GM03348 (cell line): ENCODE results near the gene PAH.

Source experiments
- DNase-seq: peaks from one replicate; pipeline ENCODE4 v3.0.0; 2012; ENCODE audit warnings: low spot score

PAH gene

DNA sequence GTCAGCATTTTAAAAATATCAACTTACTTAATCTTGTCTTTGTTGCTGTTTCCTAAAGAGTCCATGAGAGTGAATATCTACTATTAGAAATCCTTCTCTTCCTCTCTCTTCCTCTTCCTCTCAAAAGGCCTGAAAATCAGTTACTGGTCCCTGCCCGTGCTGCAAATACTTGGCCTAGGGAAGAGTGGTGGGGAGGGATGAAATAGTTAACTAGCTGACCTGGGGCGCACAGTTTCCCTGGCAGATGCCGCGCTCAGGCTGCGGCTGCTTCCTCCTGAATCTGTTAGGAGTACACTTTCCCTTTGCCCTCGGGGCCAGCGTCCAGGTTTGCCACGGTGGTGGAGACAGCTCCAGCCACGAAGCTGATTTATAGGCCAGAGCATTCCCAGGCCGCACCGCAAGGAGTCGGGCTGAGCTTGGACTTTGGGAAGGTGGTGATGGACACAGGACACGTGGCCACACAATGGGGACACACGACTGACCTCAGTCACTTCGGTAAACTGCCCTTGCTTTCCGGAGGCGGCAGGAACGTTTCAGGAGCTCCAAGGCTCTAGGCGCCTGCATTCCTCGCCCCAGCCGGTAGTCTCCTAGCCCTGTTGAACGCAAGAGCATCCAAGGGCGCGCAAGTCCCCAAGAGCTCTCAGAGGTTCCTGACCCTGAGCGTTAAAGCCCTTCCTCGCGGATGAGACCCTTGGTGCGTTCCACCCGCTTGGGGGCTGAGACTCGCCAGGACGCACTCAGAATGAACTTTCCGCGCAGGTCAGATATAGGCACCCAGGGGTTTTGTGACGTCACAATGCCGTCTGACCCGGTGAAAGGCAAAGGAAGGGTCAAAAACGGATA lies 33.3 kb upstream of the PAH start:
- DNase-seq: no peak

DNA sequence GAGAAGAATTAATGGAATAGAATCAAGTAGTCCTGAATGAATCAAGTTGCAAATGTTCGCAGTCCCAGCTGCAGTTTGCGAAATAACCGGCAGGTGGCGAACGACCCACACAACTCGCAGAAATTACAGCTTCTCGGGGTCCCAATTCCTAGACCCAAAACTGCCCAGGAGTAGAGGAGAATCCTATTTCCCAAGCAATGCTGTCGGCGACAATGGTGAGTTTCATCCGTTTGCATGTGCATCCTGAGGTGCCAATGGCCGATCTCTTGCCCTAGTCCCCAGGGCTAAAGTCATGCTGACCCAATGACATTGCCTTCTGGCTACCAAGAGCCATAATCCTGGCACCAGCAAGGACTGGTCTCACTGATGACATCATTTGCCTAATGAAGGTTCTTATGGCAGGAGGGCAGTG lies 31.9 kb upstream of the PAH start:
- peak; percentile 62 for DNase-seq

DNA sequence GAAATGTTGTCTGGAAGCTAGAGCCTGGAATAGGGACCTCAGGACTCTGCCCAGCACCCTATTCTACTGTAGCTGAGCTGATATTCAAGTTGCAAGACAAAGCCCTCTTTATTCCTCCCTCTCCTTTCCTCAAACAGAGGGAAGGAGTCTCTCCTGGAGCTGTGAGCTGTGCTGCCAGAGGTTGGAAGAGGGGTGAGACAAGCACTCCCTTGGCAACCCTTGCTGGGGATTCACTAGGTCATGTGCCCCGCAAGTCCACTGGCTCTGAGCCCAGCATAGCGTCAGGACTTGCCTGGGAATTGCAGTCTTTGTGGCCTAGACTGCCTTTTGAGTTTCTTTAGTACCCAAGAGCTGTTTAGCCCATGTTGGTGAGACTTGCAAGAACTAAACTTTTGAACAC lies 29.0 kb upstream of the PAH start:
- DNase-seq: no peak

DNA sequence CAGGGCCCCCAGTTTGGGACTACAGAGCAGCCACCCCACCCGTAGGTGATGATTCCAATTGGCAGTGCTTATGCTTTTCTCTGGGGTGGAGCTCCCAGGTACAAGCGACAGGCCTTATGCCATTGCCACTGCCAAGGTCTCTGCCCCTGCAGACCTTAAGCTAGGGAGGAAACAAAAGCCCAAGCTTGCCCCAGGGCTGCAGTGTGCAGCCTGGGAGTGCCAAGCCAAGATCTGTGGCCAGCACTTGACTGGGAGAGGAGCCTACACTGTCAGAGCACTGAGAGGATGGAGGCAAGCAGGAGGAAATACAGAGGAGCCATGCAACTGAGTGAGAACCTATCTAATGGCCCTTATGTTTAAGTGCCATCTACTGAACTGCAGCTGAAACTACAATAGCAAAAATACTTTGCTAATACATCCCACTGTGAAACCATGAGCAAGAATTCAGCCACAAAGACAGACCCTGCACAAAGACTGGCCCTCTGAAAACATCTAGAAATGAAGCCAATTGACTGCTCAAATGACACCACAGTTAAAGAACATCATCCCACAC lies 22.7 kb upstream of the PAH start:
- DNase-seq: no peak

DNA sequence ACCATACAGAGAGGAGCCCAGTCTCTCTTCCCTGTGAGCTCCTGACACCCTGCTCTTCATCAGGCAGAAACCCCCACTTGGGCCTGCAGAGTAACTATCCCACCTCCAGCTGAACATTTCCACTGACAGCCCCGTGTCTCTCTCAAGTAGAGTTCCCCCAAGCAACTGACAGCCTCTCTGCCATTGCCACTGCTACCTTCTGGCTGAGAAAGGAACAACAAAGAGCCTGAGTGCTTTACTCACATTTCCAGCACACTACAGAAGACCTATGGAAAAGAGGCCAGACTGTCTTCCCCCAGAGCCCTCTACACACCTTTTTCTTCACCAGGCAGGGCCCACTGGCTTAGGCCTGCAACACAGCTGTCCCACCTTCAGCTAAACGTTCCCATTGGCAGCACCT lies 22.0 kb upstream of the PAH start:
- DNase-seq: no peak

DNA sequence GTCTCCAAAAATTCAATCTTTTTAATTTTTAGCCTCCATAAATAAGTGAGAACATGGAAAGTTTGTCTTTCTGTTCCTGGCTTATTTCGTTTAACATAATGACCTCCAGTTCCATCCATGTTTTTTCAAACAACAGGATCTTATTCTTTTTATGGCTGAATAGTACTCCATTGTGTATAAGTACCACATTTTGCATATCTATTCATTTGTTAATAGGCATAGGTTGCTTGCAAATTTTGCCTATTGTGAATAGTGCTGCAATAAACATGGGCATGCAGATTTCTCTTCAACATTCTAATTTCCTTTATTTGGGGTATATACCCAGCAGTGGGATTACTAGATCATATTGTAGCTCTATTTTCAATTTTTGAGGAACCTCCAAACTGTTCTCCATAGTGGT lies 16.1 kb upstream of the PAH start:
- no peak for DNase-seq

DNA sequence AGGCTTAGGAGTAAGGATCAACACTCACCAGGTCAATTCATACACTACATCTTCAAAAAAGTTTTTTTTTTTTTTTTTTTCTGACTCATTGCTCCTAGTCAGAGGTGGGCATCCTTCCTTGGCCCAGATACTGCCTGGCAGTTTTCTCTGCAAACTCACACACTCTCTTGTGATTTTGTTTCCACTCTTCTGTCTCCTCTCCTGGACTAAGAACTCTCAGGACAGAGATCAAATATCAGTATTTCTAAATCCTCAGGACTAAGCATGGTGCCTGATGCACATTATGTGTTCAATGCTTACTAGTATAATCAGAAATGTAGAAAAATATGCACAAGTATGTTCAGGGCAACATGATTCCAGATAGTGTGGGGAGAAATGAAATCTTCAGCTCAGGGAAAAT lies 10.2 kb upstream of the PAH start:
- no peak for DNase-seq

DNA sequence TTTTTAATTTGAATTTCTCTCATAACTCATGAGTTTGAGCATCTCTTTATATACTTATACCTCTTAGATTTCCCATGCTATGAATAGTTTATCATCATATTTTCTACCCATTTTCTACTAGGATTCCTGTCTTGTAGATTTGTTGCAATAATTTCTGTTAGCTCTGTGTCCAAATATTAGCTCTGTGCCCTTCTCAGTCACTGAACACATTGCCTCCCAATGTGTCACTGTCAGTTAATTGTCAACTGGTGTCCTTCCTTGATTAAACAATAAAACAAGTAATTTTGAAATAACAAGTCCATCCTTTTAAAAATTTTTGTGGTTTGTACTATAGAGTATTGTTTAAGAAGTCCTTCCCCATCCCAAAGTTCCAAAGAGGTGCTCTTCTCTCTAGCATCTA lies 4.2 kb upstream of the PAH start:
- no peak for DNase-seq

DNA sequence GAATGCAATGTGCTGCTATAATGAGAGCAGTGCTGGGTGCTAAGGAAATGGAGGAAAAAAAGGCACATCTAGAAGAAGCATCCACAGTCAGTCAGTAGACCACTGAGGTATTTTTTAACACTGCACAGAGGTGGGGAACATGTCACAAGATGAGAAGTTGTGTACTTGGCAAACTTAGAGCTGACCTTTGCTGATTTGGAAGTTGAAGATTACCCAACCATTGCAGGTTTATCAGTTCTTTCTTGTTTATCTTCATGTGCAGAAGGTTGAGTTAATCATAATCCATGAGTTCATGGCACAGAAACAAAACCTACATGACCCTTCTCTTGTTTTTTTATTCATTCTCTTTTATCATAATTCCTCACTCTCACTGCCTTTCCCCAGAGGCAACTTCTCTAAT lies 3.2 kb upstream of the PAH start:
- DNase-seq: no peak

DNA sequence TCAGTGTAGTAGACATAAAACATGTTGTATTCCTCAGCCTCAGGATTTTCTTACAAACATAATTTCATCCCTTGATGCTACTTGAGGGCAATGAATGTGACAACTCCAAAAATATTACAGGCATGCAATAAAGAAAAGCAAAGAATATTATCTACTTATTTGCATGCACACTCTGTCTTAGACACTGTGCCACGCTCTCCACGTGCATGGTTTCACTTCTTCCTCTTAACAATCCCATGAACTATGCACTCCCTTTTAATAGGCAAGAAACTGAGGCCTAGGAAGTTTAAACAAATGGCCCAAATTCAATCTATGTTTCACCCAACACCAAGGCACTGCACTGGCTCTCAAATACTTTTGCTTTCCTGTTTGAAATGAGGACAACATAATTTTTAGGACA lies 1.8 kb upstream of the PAH start:
- DNase-seq: no peak

DNA sequence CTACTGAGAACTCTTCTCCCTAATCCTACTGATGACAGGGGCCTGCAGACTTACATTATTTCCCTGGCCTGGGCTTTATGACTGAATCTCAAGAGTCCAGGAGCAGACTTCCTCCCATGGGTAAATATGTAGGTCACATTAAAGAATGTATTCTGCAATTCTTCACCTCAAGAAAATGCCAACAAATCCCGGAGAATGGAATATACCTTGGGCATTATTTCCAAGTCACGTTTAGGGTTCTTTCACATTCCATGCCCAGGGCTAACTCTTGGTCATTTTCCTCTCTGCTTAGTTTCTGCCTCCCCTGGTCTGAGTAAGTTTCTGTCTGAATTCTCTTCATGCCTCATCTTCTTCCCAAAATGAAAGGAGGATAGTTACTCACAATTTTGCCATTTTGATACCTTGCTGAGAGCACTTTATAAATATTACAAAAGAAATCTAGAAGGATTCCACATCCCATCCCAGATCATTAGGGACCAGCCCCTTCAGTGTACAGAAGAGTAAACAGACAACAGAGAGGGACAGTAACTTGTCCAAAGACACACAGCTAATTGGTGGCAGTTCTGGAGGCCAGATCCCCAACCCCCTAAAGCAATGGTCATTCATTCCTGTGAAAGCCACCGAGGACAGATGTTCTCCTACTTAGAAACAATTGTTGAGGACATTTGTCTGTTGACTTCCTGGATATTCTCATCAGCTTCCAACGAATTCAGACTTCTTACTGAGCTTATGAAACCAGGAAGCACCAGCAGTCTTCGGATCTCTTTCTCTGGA lies 605 bp downstream of the PAH start:
- no peak for DNase-seq

DNA sequence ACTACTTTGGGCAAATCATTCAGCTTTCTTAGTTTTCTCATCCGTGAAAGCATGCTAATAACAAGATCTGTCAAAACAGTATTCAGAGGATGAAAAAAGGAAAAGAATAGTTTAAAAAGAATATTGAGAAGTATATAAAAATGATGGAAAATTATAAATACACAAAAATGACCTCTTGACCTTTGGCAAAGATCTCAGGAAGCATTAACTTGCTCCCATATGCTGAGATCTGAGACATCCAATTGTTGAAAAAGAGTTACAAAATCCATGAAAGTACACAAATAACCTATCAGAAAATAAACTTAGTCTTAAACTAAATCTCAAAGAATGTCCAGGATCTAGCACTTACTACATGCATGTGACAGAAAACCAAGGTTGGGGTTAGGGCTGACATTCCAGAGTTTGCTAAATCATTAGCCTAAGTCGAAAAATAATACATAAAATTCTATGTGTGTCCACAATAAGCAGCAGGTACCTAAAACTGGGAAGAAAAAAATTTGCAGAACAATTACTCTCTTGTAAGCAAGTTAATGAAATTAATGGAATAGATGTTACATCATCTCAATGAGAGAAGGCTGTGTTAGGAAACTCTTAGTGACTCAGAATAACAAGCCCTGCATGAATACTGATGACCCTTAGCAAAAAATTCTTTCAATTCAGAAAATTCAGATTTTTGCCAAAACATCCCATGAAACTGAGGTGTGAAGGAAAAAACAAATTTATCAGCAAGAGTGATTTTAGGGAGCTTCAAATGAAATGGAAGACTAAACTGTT lies 3.4 kb downstream of the PAH start:
- DNase-seq: no peak

DNA sequence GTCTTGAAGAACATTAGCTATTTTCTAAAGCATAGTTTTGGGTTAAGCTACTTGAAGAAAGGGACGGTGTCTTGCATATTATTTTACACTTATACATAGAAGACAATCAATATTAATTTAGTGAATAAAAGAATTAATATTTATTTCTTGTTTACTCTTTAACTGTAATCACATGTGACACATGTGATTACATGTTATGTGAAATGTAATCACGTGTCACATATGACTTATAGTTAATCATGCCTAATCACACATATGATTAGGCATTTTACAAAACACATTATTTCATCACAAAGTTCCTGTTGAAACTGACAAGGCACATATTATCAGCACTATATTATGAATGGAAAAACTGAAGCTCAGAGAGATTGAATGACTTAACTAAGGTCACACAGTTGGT lies 4.8 kb downstream of the PAH start:
- DNase-seq: no peak

DNA sequence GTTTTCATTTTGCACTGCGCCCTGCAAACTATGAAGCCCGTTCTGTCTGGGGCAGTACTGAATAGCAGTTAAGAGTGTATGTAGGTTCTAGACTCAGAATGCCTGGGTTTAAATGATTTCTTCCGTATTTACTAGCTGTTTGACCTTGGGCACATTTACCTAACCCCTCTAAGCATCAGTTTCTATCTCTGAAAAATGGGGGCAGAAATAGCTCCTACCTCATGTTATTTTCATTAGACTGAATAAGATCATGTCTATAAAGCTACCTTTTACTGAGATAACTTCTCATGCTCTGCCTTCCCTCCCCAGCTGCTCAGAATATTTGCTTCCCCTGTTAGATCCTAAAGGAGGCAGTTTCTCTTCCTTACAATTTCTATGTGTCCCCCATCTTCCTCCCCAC lies 5.7 kb downstream of the PAH start:
- no peak for DNase-seq

DNA sequence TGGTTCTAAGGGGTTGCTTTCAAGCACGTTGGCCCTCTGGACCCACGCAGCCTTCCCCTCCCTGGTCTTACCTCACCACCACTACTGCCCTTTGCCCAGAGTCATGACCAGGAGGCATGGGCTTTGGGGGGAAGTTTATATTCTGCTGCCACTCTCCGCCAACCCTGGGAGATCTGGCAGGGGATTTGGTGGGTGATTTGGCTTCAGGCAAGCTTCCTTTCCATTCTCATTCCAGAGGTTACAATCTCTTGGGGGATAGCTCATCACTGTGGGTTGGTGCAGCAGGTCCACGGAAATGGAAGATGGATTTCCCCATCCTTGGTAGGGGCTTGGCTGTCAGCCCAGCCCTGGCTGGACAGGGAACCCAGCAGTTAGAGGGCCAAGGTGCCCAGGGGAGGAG lies 6.3 kb downstream of the PAH start:
- DNase-seq: no peak

DNA sequence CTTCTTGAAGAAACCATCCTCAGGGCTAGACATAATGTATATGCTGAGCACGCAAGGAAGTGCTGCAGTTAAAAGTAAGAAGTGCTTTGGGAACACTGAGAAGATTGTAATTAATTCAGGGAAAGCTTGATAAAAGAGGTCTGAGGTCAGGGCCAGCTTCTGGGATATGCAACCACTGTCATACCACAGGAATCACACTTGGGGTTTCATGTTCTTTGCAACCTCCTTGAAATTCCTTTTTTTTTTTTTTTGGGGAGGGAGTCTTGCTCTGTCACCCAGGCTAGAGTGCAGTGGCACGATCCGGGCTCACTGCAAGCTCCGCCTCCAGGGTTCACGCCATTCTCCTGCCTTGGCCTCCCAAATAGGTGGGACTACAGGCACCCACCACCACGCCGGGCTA lies 6.9 kb downstream of the PAH start:
- no peak for DNase-seq

DNA sequence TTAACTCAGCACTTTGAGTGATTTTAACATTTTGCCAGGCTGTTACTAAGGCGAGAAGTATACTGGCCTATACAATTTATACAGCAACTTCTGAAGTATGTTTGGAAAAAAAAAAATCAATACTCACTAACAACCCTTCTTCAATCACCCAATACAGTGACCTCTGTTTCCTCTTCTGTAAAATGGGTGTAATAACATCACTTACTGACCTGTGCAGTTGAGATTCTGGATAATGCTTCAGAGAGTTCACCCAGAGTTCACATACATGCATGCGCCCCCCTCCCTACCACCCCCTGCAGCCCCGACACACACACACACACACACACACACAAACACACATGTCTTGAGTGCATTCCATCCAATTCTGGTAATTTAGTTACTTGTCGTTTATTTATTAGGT lies 9.1 kb downstream of the PAH start:
- no peak for DNase-seq

DNA sequence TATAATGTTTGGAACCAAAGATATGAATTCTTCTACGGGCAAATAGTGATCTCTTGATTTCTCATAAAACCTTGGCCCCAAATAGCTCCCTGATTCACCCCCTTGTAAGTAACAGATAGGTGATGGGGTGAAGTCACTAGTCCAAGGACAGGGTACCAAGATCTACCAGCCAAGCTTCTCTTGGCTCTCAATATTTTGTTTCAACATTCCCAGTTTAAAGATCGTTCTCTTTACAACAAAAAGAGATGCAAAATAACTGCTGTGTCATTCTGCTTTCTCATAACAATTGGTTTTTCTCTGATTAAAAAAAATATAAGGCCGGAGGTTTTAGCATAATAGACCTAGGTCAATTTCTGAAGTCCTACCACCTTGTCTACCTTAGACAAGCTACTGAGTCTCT lies 11.8 kb downstream of the PAH start:
- no peak for DNase-seq

DNA sequence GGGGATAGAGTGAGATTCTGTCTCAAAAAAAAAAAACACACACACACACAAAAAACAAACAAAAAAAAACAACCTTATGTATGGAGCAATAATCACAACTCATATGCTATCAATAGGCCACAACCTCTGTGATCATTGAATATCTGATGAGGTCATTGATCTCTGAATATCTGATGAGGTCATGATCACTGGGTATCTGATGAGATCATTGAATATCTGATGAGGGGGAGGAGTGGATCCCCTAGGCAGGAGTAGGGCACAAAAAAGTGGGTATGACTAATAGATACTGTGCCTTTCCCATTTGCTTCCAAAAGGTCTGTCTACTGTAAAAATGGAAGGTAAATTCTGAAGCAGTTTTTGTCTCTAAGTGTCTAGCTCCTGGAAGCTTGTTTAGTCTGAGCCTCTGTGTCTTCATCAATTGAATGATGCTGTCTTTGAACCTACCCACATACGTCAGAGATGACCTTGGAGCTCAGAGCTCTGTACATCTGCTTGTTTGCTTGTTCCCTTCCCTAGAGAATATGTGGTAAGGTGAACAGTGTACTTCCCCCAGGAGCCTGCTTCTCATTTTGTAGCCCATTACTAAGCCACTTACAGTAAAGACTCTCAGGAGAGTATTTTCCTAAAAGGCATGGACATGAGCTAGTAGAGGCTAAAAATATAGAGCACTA lies 13.6 kb downstream of the PAH start:
- no peak for DNase-seq

DNA sequence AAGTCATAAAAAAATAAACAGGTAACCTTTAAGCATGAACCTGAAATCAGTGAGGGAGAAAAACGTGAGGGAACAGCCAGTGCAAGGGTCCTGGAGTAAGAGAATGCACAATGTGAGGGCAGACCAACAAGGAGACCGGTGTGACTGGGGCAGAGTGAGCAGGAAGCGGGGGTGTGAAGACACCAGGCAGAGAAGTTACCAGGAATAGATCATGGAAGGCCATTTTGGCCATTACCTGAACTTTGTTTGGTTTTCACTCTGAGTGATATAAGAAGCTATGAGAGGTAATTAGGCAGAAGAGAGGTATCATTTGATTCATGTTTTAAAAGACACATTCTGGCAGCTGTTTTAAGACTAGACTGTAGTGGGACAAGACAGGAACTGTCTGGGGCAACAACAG lies 15.0 kb downstream of the PAH start:
- no peak for DNase-seq

DNA sequence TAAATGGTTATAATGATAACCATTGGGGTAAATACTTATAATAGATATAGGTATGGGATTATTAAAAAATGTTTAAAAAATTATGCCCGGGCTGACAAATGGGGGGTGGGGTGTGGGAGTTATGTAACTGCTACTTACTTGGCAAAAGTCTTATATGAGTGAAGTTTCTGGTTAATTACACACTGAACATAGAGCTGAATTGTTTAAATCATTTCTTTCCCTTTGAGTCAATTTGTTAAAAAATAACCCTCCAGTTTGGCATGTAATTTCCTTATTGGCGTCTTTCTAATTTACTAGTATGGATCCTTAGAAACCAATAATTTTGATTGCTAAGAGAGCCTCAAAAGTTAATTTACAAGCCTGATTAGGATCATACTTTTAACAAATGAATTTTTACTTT lies 16.7 kb downstream of the PAH start:
- DNase-seq: no peak

DNA sequence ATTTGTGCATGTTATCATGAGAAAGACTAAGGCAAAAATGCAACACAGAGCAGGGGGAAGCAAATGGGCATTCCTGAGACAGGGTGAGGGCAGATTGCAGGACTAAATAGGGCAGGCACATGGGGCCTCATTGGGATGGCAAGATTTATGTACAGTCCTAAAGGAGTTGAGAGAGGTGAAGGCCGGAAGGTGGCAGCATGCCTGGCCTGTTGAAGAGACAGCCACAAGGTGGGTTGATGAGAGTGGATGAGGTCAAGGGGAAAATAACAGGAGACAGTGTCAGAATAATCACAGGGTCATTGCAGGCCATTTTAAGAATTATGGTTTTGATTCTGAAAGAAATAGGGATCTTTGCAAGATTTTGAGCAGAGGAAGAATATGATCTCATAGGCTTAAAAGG lies 21.0 kb downstream of the PAH start:
- DNase-seq: no peak
